ENCODE measurements around the gene VENTX. TPM values are rescaled to one million over a fixed set of nuclear protein-coding genes. Genes with fewer than 3 reads are reported as not detected.

Gene VENTX
- total RNA-seq, 1 experiment from 2014 or later, result not detected

- H3K9ac ChIP-seq (ENCODE audit: low read length), result no peak overlapping the region
- H2AFZ ChIP-seq (ENCODE audit: low read length), result no peak overlapping the region
- no peaks in the 10 kb centered on the region for H3K79me2 ChIP-seq (ENCODE audit: low read length)
- H3K9me2 ChIP-seq (replicated peaks; ENCODE audit: low read length), result no peaks in the 10 kb centered on the region
- no peak overlapping the region for H3K4me3 ChIP-seq (ENCODE audit: low read length)
- no peak overlapping the region for H3K27ac ChIP-seq (ENCODE audit: low read length)
- BruUV-seq (replicated peaks), result no TSS peak
- no peak overlapping the region for H3K4me2 ChIP-seq (ENCODE audit: low read length)
- no peaks in the 10 kb centered on the region for H3K4me1 ChIP-seq (ENCODE audit: insufficient read depth, low read length)
- no peaks in the 10 kb centered on the region for H3K36me3 ChIP-seq (ENCODE audit: low read depth, low read length)
- no peak for ATAC-seq
- ChIA-PET POLR2A (ENCODE audit: unreplicated experiment) (no interaction called here), CTCF (no interaction called here)
- intact Hi-C loops (cut with micrococcal nuclease), result no loop called here
- DNase-seq, result no peak
- no peaks in the 10 kb centered on the region for H3K9me3 ChIP-seq (ENCODE audit: low read length)
- TF ChIP-seq EZH2 (IDR thresholded peaks at IDR 0.05; ENCODE audit: low read length, unreplicated experiment) (no peak), CTCF (conservative IDR thresholded peaks at IDR 0.05; ENCODE audit: low read depth, low read length) (no peak), EZH2phosphoT487 (IDR thresholded peaks at IDR 0.05; ENCODE audit: borderline replicate concordance, low read length) (no peak)
- no peaks in the 10 kb centered on the region for H4K20me1 ChIP-seq (ENCODE audit: low read length)
- no peaks in the 10 kb centered on the region for H3F3A ChIP-seq (ENCODE audit: low read length, unreplicated experiment)
- no peaks in the 10 kb centered on the region for H3K27me3 ChIP-seq (ENCODE audit: low read length)
These were observed 25.4 kb upstream of the VENTX start for GRCh38 chr10:133211959-133212852.

- ATAC-seq (no peak), DNase-seq (no peak)
- Histone ChIP-seq H3K4me2 (ENCODE audit: low read length) (no peak overlapping the region), H4K20me1 (ENCODE audit: low read length) (no peaks in the 10 kb centered on the region), H3K79me2 (ENCODE audit: low read length) (no peaks in the 10 kb centered on the region), H3K36me3 (ENCODE audit: low read depth, low read length) (no peaks in the 10 kb centered on the region), H3K9ac (ENCODE audit: low read length) (no peak overlapping the region), H3K9me3 (ENCODE audit: low read length) (no peaks in the 10 kb centered on the region), H3K27ac (ENCODE audit: low read length) (no peak overlapping the region), H3F3A (ENCODE audit: low read length, unreplicated experiment) (no peaks in the 10 kb centered on the region), H3K9me2 (replicated peaks; ENCODE audit: low read length) (no peaks in the 10 kb centered on the region), H3K4me3 (ENCODE audit: low read length) (no peak overlapping the region), H2AFZ (ENCODE audit: low read length) (no peak overlapping the region), H3K4me1 (ENCODE audit: insufficient read depth, low read length) (no peaks in the 10 kb centered on the region), H3K27me3 (ENCODE audit: low read length) (no peaks in the 10 kb centered on the region)
- CTCF ChIA-PET, result no interaction called here
- TF ChIP-seq EZH2 (IDR thresholded peaks at IDR 0.05; ENCODE audit: low read length, unreplicated experiment) (no peak), EZH2phosphoT487 (IDR thresholded peaks at IDR 0.05; ENCODE audit: borderline replicate concordance, low read length) (no peak), CTCF (conservative IDR thresholded peaks at IDR 0.05; ENCODE audit: low read depth, low read length) (no peak)
- intact Hi-C loops (cut with micrococcal nuclease), result no loop called here
- BruUV-seq (replicated peaks), result no TSS peak
- POLR2A ChIA-PET (ENCODE audit: unreplicated experiment), result no interaction called here
These were observed 24.7 kb upstream of the VENTX start for GRCh38 chr10:133212853-133213494.

Measured in PC-3 (cell line).